ENCODE data around the gene NPB. TPM values are rescaled to one million over a fixed set of nuclear protein-coding genes. Genes with fewer than 3 reads are reported as not detected.

NPB gene
- total and polyA plus RNA-seq, 4 donors, result 0.15 to 0.92 (median 0.55) TPM

GRCh38 chr17:81901167-81902022, 643 bp upstream of the NPB start:
- no peak for DNase-seq (ENCODE audit: low spot score)
- Histone ChIP-seq H3K4me1 (ENCODE audit: control insufficient read depth in 4 of 4, insufficient read depth in 4 of 4, low read length in 3 of 4) (peaks cover 2 to 23% (median 14%) of the 10 kb centered on the region in 4 donors), H3K9ac (ENCODE audit: low read depth in 1 of 2, low read length in 2 of 2) (no peak overlapping the region), H3K36me3 (ENCODE audit: control insufficient read depth in 4 of 4, insufficient read depth in 3 of 4, low read depth in 1 of 4, low read length in 3 of 4) (peaks cover 6 to 41% (median 13%) of the 10 kb centered on the region in 4 donors), H3K4me3 (ENCODE audit: low read depth in 1 of 3, low read length in 3 of 3) (peak overlapping the region in 1 of 3 donors; percentile 32), H3K27me3 (ENCODE audit: control insufficient read depth in 4 of 4, insufficient read depth in 4 of 4, low read length in 3 of 4) (no peaks in the 10 kb centered on the region), H3K9me3 (ENCODE audit: control insufficient read depth in 4 of 4, low read length in 3 of 4) (no peaks in the 10 kb centered on the region), H3K27ac (ENCODE audit: low read depth in 1 of 2, low read length in 2 of 2) (no peak overlapping the region)
- 54% methylated on average over 21 of the region's 21 CpGs for WGBS
- TF ChIP-seq ZBTB33 (IDR thresholded peaks at IDR 0.05) (no peak), CTCF (IDR thresholded peaks at IDR 0.05; ENCODE audit: low read depth, low read length, missing input control) (no peak), NR2F2 (IDR thresholded peaks at IDR 0.05) (no peak), ATF3 (IDR thresholded peaks at IDR 0.05) (no peak), REST (IDR thresholded peaks at IDR 0.05) (no peak), TAF1 (conservative IDR thresholded peaks at IDR 0.05) (no peak), YY1 (IDR thresholded peaks at IDR 0.05) (no peak), FOXA1 (IDR thresholded peaks at IDR 0.05) (no peak), RXRA (IDR thresholded peaks at IDR 0.05) (no peak), MAX (IDR thresholded peaks at IDR 0.05) (no peak), JUND (IDR thresholded peaks at IDR 0.05) (no peak)

- peaks cover 3 to 45% (median 23%) of the 10 kb centered on the region in 4 donors for H3K36me3 ChIP-seq (ENCODE audit: control insufficient read depth in 4 of 4, insufficient read depth in 3 of 4, low read depth in 1 of 4, low read length in 3 of 4)
- no peak overlapping the region for H3K9ac ChIP-seq (ENCODE audit: low read depth in 1 of 2, low read length in 2 of 2)
- no peak for DNase-seq (ENCODE audit: low spot score)
- TF ChIP-seq MAX (IDR thresholded peaks at IDR 0.05) (no peak), YY1 (IDR thresholded peaks at IDR 0.05) (no peak), RAD21 (IDR thresholded peaks at IDR 0.05) (no peak), TAF1 (conservative IDR thresholded peaks at IDR 0.05) (no peak), EGR1 (IDR thresholded peaks at IDR 0.05; ENCODE audit: low read depth in 2 of 2) (no peak), NR2F2 (IDR thresholded peaks at IDR 0.05) (no peak), GABPA (IDR thresholded peaks at IDR 0.05 in 1 of 2, conservative IDR thresholded peaks at IDR 0.05 in 1 of 2) (no peak), SP1 (IDR thresholded peaks at IDR 0.05) (no peak), HNF4G (IDR thresholded peaks at IDR 0.05) (no peak)
- H3K27ac ChIP-seq (ENCODE audit: low read depth in 1 of 2, low read length in 2 of 2), result no peak overlapping the region
- peak overlapping the region in 1 of 3 donors; percentile 32 for H3K4me3 ChIP-seq (ENCODE audit: low read depth in 1 of 3, low read length in 3 of 3)
- no peaks in the 10 kb centered on the region for H3K9me3 ChIP-seq (ENCODE audit: control insufficient read depth in 4 of 4, low read length in 3 of 4)
- no peaks in the 10 kb centered on the region for H3K27me3 ChIP-seq (ENCODE audit: control insufficient read depth in 4 of 4, insufficient read depth in 4 of 4, low read length in 3 of 4)
- WGBS, result 25% methylated on average over 47 of the region's 47 CpGs
- peaks cover 2 to 26% (median 15%) of the 10 kb centered on the region in 4 donors for H3K4me1 ChIP-seq (ENCODE audit: control insufficient read depth in 4 of 4, insufficient read depth in 4 of 4, low read length in 3 of 4)
Observed at GRCh38 chr17:81902653-81903414, 796 bp downstream of the NPB start.

Measured in liver (tissue), 9 donors.